IMR-90 (cell line): Measurements from ENCODE around the gene ABCA6. TPM values are rescaled to one million over a fixed set of nuclear protein-coding genes. Genes with fewer than 3 reads are reported as not detected.

Experiments
- ATAC-seq: fragments of 200-7000 bp; cut with Tn5 transposase; 2 replicates; pipeline ENCODE4 v1.9.1; 2020; ENCODE audit warnings: low read depth, mild to moderate bottlenecking, moderate library complexity
- BruUV-seq: library from RNA; stranded (reverse); fragments of 400-500 nt; replicated peaks from 2 replicates; lab custom pipeline; 2021; lab: Mats Ljungman, UMichigan
- CTCF ChIA-PET: fragments of 300-600 bp; formaldehyde crosslinking; extraction: SDS; loops from one replicate; lab custom pipeline; 2021; ENCODE audit warnings: antibody characterized with exemption; lab: Yijun Ruan, JAX
- POLR2A ChIA-PET: fragments of 300-600 bp; sonication (Branson Sonifier 250); formaldehyde crosslinking; loops from one replicate; lab custom pipeline; 2022; ENCODE audit warnings: antibody characterized with exemption; ENCODE audit not compliant: unreplicated experiment; lab: Charles Lee
- DNase-seq: peaks from one replicate; pipeline ENCODE4 v3.0.0; 2013
- H2AFZ ChIP-seq: replicated peaks from 2 replicates; pipeline ENCODE3; 2013; ENCODE audit warnings: low read length, mild to moderate bottlenecking; ENCODE audit not compliant: poor library complexity
- H2AK5ac ChIP-seq: 2 replicates; pipeline ENCODE4 v1.6.1; 2013; ENCODE audit warnings: low read depth, low read length, inconsistent platforms
- H2AK9ac ChIP-seq: replicated peaks from 2 replicates; pipeline ENCODE3; 2013; ENCODE audit warnings: mild to moderate bottlenecking, low read depth, low read length, moderate library complexity; ENCODE audit not compliant: poor library complexity
- H2BK120ac ChIP-seq: 2 replicates; pipeline ENCODE4 v1.6.1; 2013; ENCODE audit warnings: low read depth, low read length, inconsistent platforms
- H2BK15ac ChIP-seq: 3 replicates; pipeline ENCODE4 v1.6.1; 2013; ENCODE audit warnings: low read depth, low read length, inconsistent platforms
- H2BK20ac ChIP-seq: 2 replicates; pipeline ENCODE4 v1.6.1; 2013; ENCODE audit warnings: low read depth, mild to moderate bottlenecking, inconsistent platforms, low read length, moderate library complexity
- H2BK5ac ChIP-seq: 2 replicates; pipeline ENCODE4 v1.6.1; 2013; ENCODE audit warnings: mild to moderate bottlenecking, low read depth, low read length, inconsistent platforms; ENCODE audit not compliant: poor library complexity, severe bottlenecking
- H3K14ac ChIP-seq: replicated peaks from 2 replicates; pipeline ENCODE4 v1.6.1; 2013; ENCODE audit warnings: low read depth, low read length, inconsistent platforms
- H3K18ac ChIP-seq: 2 replicates; pipeline ENCODE4 v1.6.1; 2013; ENCODE audit warnings: low read depth, low read length, control low read depth
- H3K23ac ChIP-seq: 2 replicates; pipeline ENCODE4 v1.6.1; 2013; ENCODE audit warnings: low read depth, low read length, inconsistent platforms
- H3K27ac ChIP-seq: 2 replicates; pipeline ENCODE4 v1.5.1; 2013; ENCODE audit warnings: mild to moderate bottlenecking, control low read depth, low read length; ENCODE audit not compliant: insufficient read depth
- H3K27me3 ChIP-seq: 2 replicates; pipeline ENCODE4 v1.6.1; 2013; ENCODE audit warnings: low read length; ENCODE audit not compliant: control insufficient read depth, insufficient read depth
- H3K36me3 ChIP-seq: 2 replicates; pipeline ENCODE4 v1.6.1; 2013; ENCODE audit warnings: low read length, mixed read lengths; ENCODE audit not compliant: control insufficient read depth, insufficient read depth
- H3K4ac ChIP-seq: 2 replicates; pipeline ENCODE4 v1.6.1; 2013; ENCODE audit warnings: low read depth, low read length, inconsistent platforms
- H3K4me1 ChIP-seq: 2 replicates; pipeline ENCODE4 v1.6.1; 2013; ENCODE audit warnings: low read length, mixed read lengths; ENCODE audit not compliant: control insufficient read depth, insufficient read depth
- H3K4me2 ChIP-seq: 2 replicates; pipeline ENCODE4 v1.6.1; 2013; ENCODE audit warnings: low read depth, mild to moderate bottlenecking, control low read depth, low read length, moderate library complexity
- H3K4me3 ChIP-seq: 2 replicates; pipeline ENCODE4 v1.5.1; 2013; ENCODE audit warnings: low read depth, mild to moderate bottlenecking, control low read depth, low read length, moderate library complexity; ENCODE audit not compliant: insufficient read depth
- H3K56ac ChIP-seq: 2 replicates; pipeline ENCODE4 v1.6.1; 2013; ENCODE audit warnings: low read length, inconsistent platforms; ENCODE audit not compliant: insufficient read depth; ENCODE audit errors: extremely low read depth
- H3K79me1 ChIP-seq, 2 experiments: 2 replicates each; pipeline ENCODE4 v1.6.1; 2013; ENCODE audit warnings: low read length in 2 of 2, inconsistent platforms in 1 of 2, low read depth in 1 of 2
- H3K9ac ChIP-seq: 2 replicates; pipeline ENCODE4 v1.6.1; 2013; ENCODE audit warnings: low read depth, low read length, control low read depth
- H3K9me1 ChIP-seq: 2 replicates; pipeline ENCODE4 v1.6.1; 2013; ENCODE audit warnings: low read length, inconsistent platforms; ENCODE audit not compliant: insufficient read depth
- H3K9me3 ChIP-seq: 2 replicates; pipeline ENCODE4 v1.6.1; 2013; ENCODE audit warnings: low read length; ENCODE audit not compliant: control insufficient read depth, insufficient read depth
- H4K20me1 ChIP-seq: 2 replicates; pipeline ENCODE4 v1.6.1; 2013; ENCODE audit warnings: low read length, inconsistent platforms; ENCODE audit not compliant: insufficient read depth
- H4K5ac ChIP-seq: 2 replicates; pipeline ENCODE4 v1.6.1; 2013; ENCODE audit warnings: mild to moderate bottlenecking, low read depth, low read length, control low read depth
- H4K8ac ChIP-seq, 2 experiments: 2 replicates each; pipeline ENCODE4 v1.6.1; 2013; ENCODE audit warnings: low read depth in 2 of 2, low read length in 2 of 2, control low read depth in 1 of 2, inconsistent platforms in 1 of 2
- H4K91ac ChIP-seq: 2 replicates; pipeline ENCODE4 v1.6.1; 2013; ENCODE audit warnings: low read depth, low read length, inconsistent platforms; ENCODE audit not compliant: insufficient read depth
- BHLHE40 ChIP-seq: fragments of 150-350 bp; IDR thresholded peaks from 2 replicates; pipeline ENCODE4 v1.6.1; 2016; ENCODE audit warnings: mild to moderate bottlenecking, low read depth, low read length
- CEBPB ChIP-seq: IDR thresholded peaks from 2 replicates; pipeline ENCODE4 v1.6.1; 2012; ENCODE audit warnings: low read depth, low read length, improper control_type of control experiment
- CHD1 ChIP-seq: IDR thresholded peaks from 2 replicates; pipeline ENCODE4 v1.6.1; 2012; ENCODE audit warnings: low read depth, low read length, improper control_type of control experiment
- CTCF ChIP-seq: conservative IDR thresholded peaks from 2 replicates; pipeline ENCODE4 v1.5.1; 2012; ENCODE audit warnings: mild to moderate bottlenecking, low read depth, low read length, improper control_type of control experiment
- ELK1 ChIP-seq: fragments of 150-350 bp; IDR thresholded peaks from 2 replicates; pipeline ENCODE4 v1.6.1; 2016; ENCODE audit warnings: low read depth, mild to moderate bottlenecking, low read length, moderate library complexity, borderline replicate concordance
- FOS ChIP-seq: fragments of 150-350 bp; IDR thresholded peaks from 2 replicates; pipeline ENCODE4 v1.6.1; 2016; ENCODE audit warnings: low read depth, low read length
- MAFK ChIP-seq: IDR thresholded peaks from 2 replicates; pipeline ENCODE4 v1.6.1; 2012; ENCODE audit warnings: low read depth, low read length, improper control_type of control experiment
- MAZ ChIP-seq: IDR thresholded peaks from 2 replicates; pipeline ENCODE4 v1.6.1; 2012; ENCODE audit warnings: low read depth, mild to moderate bottlenecking, low read length, improper control_type of control experiment, moderate library complexity, borderline replicate concordance
- MXI1 ChIP-seq: IDR thresholded peaks from 2 replicates; pipeline ENCODE4 v1.6.1; 2012; ENCODE audit warnings: low read depth, mild to moderate bottlenecking, low read length, moderate library complexity, borderline replicate concordance
- NFE2L2 ChIP-seq: fragments of 150-350 bp; IDR thresholded peaks from 2 replicates; pipeline ENCODE4 v1.6.1; 2016; ENCODE audit warnings: low read depth, mild to moderate bottlenecking, low read length
- POLR2A ChIP-seq: IDR thresholded peaks from 2 replicates; pipeline ENCODE4 v1.6.1; 2012; ENCODE audit warnings: mild to moderate bottlenecking, low read depth, low read length
- RAD21 ChIP-seq: IDR thresholded peaks from 2 replicates; pipeline ENCODE4 v1.6.1; 2012; ENCODE audit warnings: low read length, improper control_type of control experiment
- RCOR1 ChIP-seq: IDR thresholded peaks from 2 replicates; pipeline ENCODE4 v1.6.1; 2012; ENCODE audit warnings: mild to moderate bottlenecking, low read length, improper control_type of control experiment; ENCODE audit not compliant: insufficient replicate concordance
- RFX5 ChIP-seq: IDR thresholded peaks from 2 replicates; pipeline ENCODE4 v1.8.0; 2012; ENCODE audit warnings: low read depth, mild to moderate bottlenecking, low read length, moderate library complexity
- SMC3 ChIP-seq: fragments of 150-350 bp; IDR thresholded peaks from 2 replicates; pipeline ENCODE4 v1.6.1; 2016; ENCODE audit warnings: low read depth, mild to moderate bottlenecking, antibody characterized with exemption, low read length, moderate library complexity
- WGBS, 2 experiments: methylation state at CpG; one replicate each; pipeline versions ENCODE4 v1.1.5 to v1.1.7; 2013; ENCODE audit warnings: missing lambda C conversion rate in 2 of 2; ENCODE audit not compliant: insufficient read length in 1 of 2; ENCODE audit errors: extremely low coverage in 2 of 2; 5-methylcytosine and 5-hydroxymethylcytosine counted together
- dilution Hi-C: fragments of 300-500 bp; cut with HindIII; formaldehyde crosslinking; loops from one replicate; pipeline ENCODE4 v1.14.3; 2018; ENCODE audit warnings: low sequenced_read_pairs; ENCODE audit not compliant: unreplicated experiment
- in situ Hi-C: fragments of 300-500 bp; cut with MboI; formaldehyde crosslinking; loops from 3 replicates; pipeline ENCODE4 v1.14.3; 2019; ENCODE audit warnings: low sequenced_read_pairs, inconsistent platforms, mixed read lengths
- intact Hi-C: fragments of 100-400 bp; cut with micrococcal nuclease; formaldehyde crosslinking; loops from 2 replicates; pipeline ENCODE4 v1.10.0; 2022
- polyA plus RNA-seq, 3 experiments: library from polyadenylated mRNA; depleted of rRNA; stranded (reverse); fragments of >200 nt; gene quantifications; 2 replicates each; pipeline ENCODE4 v1.2.3, GENCODE V29; 2012; ENCODE audit warnings: low replicate concordance in 1 of 3
- total RNA-seq: library from RNA; depleted of rRNA; stranded (reverse); fragments of >200 nt; gene quantifications from 2 replicates; pipeline ENCODE4 v1.2.3, GENCODE V29; 2012
- TF ChIP-seq, protein P1 (sequence below): fragments of 150-350 bp; IDR thresholded peaks from 2 replicates; pipeline ENCODE4 v1.6.1; 2017; ENCODE audit warnings: mild to moderate bottlenecking, antibody characterized with exemption, low read length, low read depth

ABCA6 gene
- total and polyA plus RNA-seq, 2 of the 4 experiments (the other 2 are of a cell fraction): under 0.01 TPM; not detected in 1

DNA sequence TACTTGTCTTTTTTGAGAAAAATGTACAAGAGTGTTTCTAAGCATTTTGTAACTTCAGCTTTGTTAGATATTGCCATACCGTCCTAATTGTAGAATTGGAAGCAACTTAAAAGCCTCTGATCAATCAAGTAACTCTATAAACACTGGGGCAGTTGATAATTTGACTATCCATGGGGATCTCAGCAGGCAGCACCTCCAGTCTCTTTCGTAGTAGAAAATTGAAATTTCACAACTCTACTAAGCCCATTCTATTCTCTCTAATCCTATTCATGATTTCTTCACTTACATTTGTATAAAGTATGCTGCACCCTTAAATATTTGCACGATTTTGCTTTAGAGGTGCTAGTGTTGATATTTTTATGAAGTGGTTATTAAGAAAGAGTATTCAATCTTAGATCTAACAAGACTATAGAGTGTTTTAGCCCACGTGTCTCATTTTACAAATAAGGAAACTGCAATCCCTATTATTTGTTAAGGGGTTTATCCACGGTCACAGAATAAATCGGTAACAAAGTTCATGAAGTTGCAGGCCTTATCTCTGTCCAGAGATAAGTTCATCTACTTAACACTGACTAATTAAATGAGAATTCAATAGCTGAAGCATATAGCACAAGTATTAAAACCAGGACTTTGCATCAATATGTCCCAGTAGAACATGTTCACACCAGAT lies 10.9 kb downstream of the ABCA6 start:
- Histone ChIP-seq H2AK5ac (no peak overlapping the region), H3K27ac (no peak overlapping the region), H3K4me2 (no peak overlapping the region), H3K4ac (no peak overlapping the region), H2BK20ac (no peak overlapping the region), H2AFZ (no peak overlapping the region), H3K36me3 (no peaks in the 10 kb centered on the region), H3K9me1 (no peaks in the 10 kb centered on the region), H3K4me3 (no peak overlapping the region), H3K56ac (no peak overlapping the region), H4K20me1 (no peaks in the 10 kb centered on the region), H3K18ac (no peak overlapping the region), H4K91ac (no peak overlapping the region), H3K23ac (no peak overlapping the region), H3K79me1 (no peaks in the 10 kb centered on the region), H3K27me3 (no peaks in the 10 kb centered on the region), H2AK9ac (no peak overlapping the region), H3K14ac (no peak overlapping the region), H3K9ac (no peak overlapping the region), H2BK5ac (no peak overlapping the region), H4K5ac (no peak overlapping the region), H2BK120ac (no peak overlapping the region), H3K4me1 (no peaks in the 10 kb centered on the region; the same call in 1 of the 2 replicates), H4K8ac (no peak overlapping the region), H3K9me3 (no peaks in the 10 kb centered on the region), H2BK15ac (no peak overlapping the region)
- intact Hi-C loops: no loop called here
- no TSS peak for BruUV-seq
- DNase-seq (no peak), ATAC-seq (no peak)
- no CpG with 5 or more reads among the region's 6 CpGs for WGBS, 2 experiments
- dilution Hi-C loops: no loop called here
- in situ Hi-C loops: no loop called here
- no peak for TF ChIP-seq BHLHE40
- TF ChIP-seq SMC3: no peak
- no peak for TF ChIP-seq RCOR1
- no peak for TF ChIP-seq RAD21
- TF ChIP-seq ELK1: no peak
- TF ChIP-seq, protein P1, sequence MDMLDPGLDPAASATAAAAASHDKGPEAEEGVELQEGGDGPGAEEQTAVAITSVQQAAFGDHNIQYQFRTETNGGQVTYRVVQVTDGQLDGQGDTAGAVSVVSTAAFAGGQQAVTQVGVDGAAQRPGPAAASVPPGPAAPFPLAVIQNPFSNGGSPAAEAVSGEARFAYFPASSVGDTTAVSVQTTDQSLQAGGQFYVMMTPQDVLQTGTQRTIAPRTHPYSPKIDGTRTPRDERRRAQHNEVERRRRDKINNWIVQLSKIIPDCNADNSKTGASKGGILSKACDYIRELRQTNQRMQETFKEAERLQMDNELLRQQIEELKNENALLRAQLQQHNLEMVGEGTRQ: no peak
- no peak for TF ChIP-seq POLR2A
- no peak for TF ChIP-seq CEBPB
- TF ChIP-seq MAZ: no peak
- TF ChIP-seq NFE2L2: no peak
- no peak for TF ChIP-seq MAFK
- no peak for TF ChIP-seq MXI1
- no peak for TF ChIP-seq FOS
- TF ChIP-seq CHD1: no peak
- no peak for TF ChIP-seq CTCF
- TF ChIP-seq RFX5: no peak
- POLR2A ChIA-PET: no interaction called here
- CTCF ChIA-PET: no interaction called here
